ENCODE data around the gene DHDH.

Gene DHDH

DNA sequence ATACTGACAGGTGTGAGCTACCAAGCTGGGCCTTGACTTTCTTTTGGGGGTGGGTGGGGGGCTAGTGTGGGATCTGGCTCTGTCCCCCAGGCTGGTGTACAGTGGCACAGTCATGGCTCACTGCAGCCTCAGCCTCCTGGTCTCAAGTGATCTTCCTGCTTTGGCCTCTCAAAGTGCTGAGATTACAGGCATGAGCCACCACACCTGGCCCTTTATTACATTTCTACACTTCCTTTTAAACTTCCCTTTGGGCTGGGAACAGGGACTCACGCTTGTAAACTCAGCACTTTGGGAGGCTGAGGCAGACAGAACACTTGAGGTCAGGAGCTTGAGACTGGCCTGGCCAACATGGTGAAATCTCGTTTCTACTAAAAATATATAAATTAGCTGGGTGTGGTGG is 43.6 kb downstream of the DHDH start:
- no peaks in the 10 kb centered on the region for H3K79me2 ChIP-seq (ENCODE audit: insufficient read depth, low read length)
- H3K4me3 ChIP-seq (ENCODE audit: low read depth in 1 of 2, low read length in 2 of 2), result no peak overlapping the region
- no peaks in the 10 kb centered on the region for H3K9me3 ChIP-seq (ENCODE audit: insufficient read depth, low read length, severe bottlenecking)
- DNase-seq (no peak), ATAC-seq (ENCODE audit: insufficient read depth, low read depth) (no peak)
- H3K36me3 ChIP-seq (ENCODE audit: insufficient read depth, low read length), result peaks cover 49% of the 10 kb centered on the region
- no peaks in the 10 kb centered on the region for H3K4me1 ChIP-seq (ENCODE audit: insufficient read depth, low read length)
- H2AFZ ChIP-seq (ENCODE audit: low read depth, low read length), result no peak overlapping the region
- no peak overlapping the region for H3K9ac ChIP-seq (ENCODE audit: low read depth, low read length)
- no peak overlapping the region for H3K4me2 ChIP-seq (ENCODE audit: insufficient read depth, low read length)
- no peak overlapping the region for H3K27ac ChIP-seq (ENCODE audit: low read length)
- no peaks in the 10 kb centered on the region for H3K27me3 ChIP-seq (ENCODE audit: insufficient read depth, low read length, poor library complexity)
- H4K20me1 ChIP-seq (ENCODE audit: insufficient read depth, low read length), result no peaks in the 10 kb centered on the region
- TF ChIP-seq, protein P1, sequence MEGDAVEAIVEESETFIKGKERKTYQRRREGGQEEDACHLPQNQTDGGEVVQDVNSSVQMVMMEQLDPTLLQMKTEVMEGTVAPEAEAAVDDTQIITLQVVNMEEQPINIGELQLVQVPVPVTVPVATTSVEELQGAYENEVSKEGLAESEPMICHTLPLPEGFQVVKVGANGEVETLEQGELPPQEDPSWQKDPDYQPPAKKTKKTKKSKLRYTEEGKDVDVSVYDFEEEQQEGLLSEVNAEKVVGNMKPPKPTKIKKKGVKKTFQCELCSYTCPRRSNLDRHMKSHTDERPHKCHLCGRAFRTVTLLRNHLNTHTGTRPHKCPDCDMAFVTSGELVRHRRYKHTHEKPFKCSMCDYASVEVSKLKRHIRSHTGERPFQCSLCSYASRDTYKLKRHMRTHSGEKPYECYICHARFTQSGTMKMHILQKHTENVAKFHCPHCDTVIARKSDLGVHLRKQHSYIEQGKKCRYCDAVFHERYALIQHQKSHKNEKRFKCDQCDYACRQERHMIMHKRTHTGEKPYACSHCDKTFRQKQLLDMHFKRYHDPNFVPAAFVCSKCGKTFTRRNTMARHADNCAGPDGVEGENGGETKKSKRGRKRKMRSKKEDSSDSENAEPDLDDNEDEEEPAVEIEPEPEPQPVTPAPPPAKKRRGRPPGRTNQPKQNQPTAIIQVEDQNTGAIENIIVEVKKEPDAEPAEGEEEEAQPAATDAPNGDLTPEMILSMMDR (IDR thresholded peaks at IDR 0.05; ENCODE audit: borderline replicate concordance, extremely low read depth, low read length, poor library complexity, severe bottlenecking), result no peak
- no peak for TF ChIP-seq EZH2 (IDR thresholded peaks at IDR 0.05; ENCODE audit: borderline replicate concordance, low read depth, low read length, severe bottlenecking)

DNA sequence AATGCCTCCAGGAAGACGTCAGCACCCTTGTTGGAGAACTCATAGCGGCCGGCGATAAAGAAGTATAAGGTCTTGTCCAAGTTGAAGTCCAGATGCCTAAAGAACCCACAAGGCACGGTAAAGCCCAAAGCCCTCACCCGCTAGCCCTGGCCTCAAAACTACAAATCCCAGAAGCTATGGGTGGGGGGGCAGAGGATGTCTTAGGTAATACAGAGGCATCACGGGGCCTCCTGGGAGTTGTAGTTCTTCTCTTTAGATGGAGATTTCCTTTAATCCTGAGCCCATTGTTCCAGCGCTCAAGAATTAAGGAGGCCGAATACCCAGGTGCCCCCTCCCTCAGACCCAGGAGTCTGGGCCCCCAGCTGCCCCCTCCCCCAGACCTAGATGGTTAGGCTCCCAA is 48.8 kb downstream of the DHDH start:
- H2AFZ ChIP-seq (ENCODE audit: low read depth, low read length), result no peak overlapping the region
- H3K9me3 ChIP-seq (ENCODE audit: insufficient read depth, low read length, severe bottlenecking), result no peaks in the 10 kb centered on the region
- no peaks in the 10 kb centered on the region for H3K79me2 ChIP-seq (ENCODE audit: insufficient read depth, low read length)
- DNase-seq, result no peak
- no peaks in the 10 kb centered on the region for H3K4me1 ChIP-seq (ENCODE audit: insufficient read depth, low read length)
- H4K20me1 ChIP-seq (ENCODE audit: insufficient read depth, low read length), result no peaks in the 10 kb centered on the region
- H3K27me3 ChIP-seq (ENCODE audit: insufficient read depth, low read length, poor library complexity), result no peaks in the 10 kb centered on the region
- TF ChIP-seq EZH2 (IDR thresholded peaks at IDR 0.05; ENCODE audit: borderline replicate concordance, low read depth, low read length, severe bottlenecking), result no peak
- TF ChIP-seq, protein P1 (IDR thresholded peaks at IDR 0.05; ENCODE audit: borderline replicate concordance, extremely low read depth, low read length, poor library complexity, severe bottlenecking), result no peak
- no peak overlapping the region for H3K9ac ChIP-seq (ENCODE audit: low read depth, low read length)
- ATAC-seq (ENCODE audit: insufficient read depth, low read depth), result no peak
- H3K4me2 ChIP-seq (ENCODE audit: insufficient read depth, low read length), result no peak overlapping the region
- peaks cover 70% of the 10 kb centered on the region for H3K36me3 ChIP-seq (ENCODE audit: insufficient read depth, low read length)
- H3K4me3 ChIP-seq (ENCODE audit: low read depth in 1 of 2, low read length in 2 of 2), result no peak overlapping the region
- H3K27ac ChIP-seq (ENCODE audit: low read length), result no peak overlapping the region

DNA sequence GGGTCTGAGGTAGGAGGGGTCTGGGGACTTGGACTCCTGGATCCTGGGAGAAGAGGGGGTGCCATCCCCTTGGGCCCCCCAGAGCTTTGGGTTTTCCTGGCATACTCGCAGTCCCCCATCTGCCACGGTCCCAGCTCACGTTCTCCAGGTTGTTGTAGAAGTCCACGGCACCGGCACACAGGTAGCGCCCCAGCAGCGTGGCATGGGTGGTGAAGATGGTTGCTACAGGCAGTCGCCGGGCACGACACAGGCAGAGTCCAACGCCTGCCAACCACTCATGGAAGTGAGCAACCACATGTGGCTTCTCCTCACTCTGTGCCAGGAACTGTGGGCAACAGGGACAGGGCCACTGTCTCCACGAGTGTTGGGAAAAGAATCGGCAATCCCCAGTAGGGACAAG is 52.2 kb downstream of the DHDH start:
- Histone ChIP-seq H3K27me3 (ENCODE audit: insufficient read depth, low read length, poor library complexity) (no peaks in the 10 kb centered on the region), H3K79me2 (ENCODE audit: insufficient read depth, low read length) (peaks cover 4% of the 10 kb centered on the region), H3K36me3 (ENCODE audit: insufficient read depth, low read length) (peaks cover 72% of the 10 kb centered on the region), H3K27ac (ENCODE audit: low read length) (no peak overlapping the region), H3K9me3 (ENCODE audit: insufficient read depth, low read length, severe bottlenecking) (no peaks in the 10 kb centered on the region), H3K4me3 (ENCODE audit: low read depth in 1 of 2, low read length in 2 of 2) (no peak overlapping the region), H3K4me2 (ENCODE audit: insufficient read depth, low read length) (no peak overlapping the region), H3K4me1 (ENCODE audit: insufficient read depth, low read length) (peaks cover 6% of the 10 kb centered on the region; the same call in 1 of the 2 replicates), H3K9ac (ENCODE audit: low read depth, low read length) (no peak overlapping the region), H2AFZ (ENCODE audit: low read depth, low read length) (no peak overlapping the region), H4K20me1 (ENCODE audit: insufficient read depth, low read length) (no peaks in the 10 kb centered on the region)
- ATAC-seq (ENCODE audit: insufficient read depth, low read depth), result no peak
- DNase-seq, result no peak
- TF ChIP-seq, protein P1 (IDR thresholded peaks at IDR 0.05; ENCODE audit: borderline replicate concordance, extremely low read depth, low read length, poor library complexity, severe bottlenecking), result no peak
- TF ChIP-seq EZH2 (IDR thresholded peaks at IDR 0.05; ENCODE audit: borderline replicate concordance, low read depth, low read length, severe bottlenecking), result no peak

DNA sequence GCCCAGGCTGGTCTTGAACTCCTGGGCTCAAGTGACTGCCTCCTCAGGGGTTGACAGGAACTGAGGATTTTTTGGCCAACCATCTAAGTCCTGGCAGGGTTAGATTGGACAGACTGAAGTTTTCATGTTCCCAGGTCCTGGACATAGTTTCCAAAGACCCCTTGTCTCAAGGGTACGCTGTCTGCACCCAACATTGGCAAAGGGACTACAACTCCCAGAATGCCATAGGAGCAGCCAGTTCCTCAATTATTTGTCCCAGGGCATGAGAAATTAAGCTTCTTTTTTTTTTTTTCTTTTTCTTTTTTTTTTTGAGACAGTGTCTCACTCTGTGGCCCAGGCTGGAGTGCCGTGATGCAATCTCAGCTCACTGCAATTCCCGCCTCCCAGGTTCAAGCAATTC is 52.7 kb downstream of the DHDH start:
- H3K4me1 ChIP-seq (ENCODE audit: insufficient read depth, low read length), result peaks cover 11% of the 10 kb centered on the region
- H3K79me2 ChIP-seq (ENCODE audit: insufficient read depth, low read length), result peaks cover 9% of the 10 kb centered on the region
- H3K27ac ChIP-seq (ENCODE audit: low read length), result no peak overlapping the region
- H3K9me3 ChIP-seq (ENCODE audit: insufficient read depth, low read length, severe bottlenecking), result no peaks in the 10 kb centered on the region
- peaks cover 72% of the 10 kb centered on the region for H3K36me3 ChIP-seq (ENCODE audit: insufficient read depth, low read length)
- TF ChIP-seq, protein P1 (IDR thresholded peaks at IDR 0.05; ENCODE audit: borderline replicate concordance, extremely low read depth, low read length, poor library complexity, severe bottlenecking), result no peak
- no peak for TF ChIP-seq EZH2 (IDR thresholded peaks at IDR 0.05; ENCODE audit: borderline replicate concordance, low read depth, low read length, severe bottlenecking)
- no peaks in the 10 kb centered on the region; the same call in 1 of the 2 replicates for H4K20me1 ChIP-seq (ENCODE audit: insufficient read depth, low read length)
- ATAC-seq (ENCODE audit: insufficient read depth, low read depth) (no peak), DNase-seq (no peak)
- no peak overlapping the region for H3K4me2 ChIP-seq (ENCODE audit: insufficient read depth, low read length)
- H3K4me3 ChIP-seq (ENCODE audit: low read depth in 1 of 2, low read length in 2 of 2), result no peak overlapping the region
- no peaks in the 10 kb centered on the region for H3K27me3 ChIP-seq (ENCODE audit: insufficient read depth, low read length, poor library complexity)
- H3K9ac ChIP-seq (ENCODE audit: low read depth, low read length), result no peak overlapping the region
- no peak overlapping the region for H2AFZ ChIP-seq (ENCODE audit: low read depth, low read length)

Data from DND-41 (cell line).